Type B pancreatic cell (in vitro differentiated cells): Measurements from ENCODE around the gene COL4A1. TPM values are rescaled to one million over a fixed set of nuclear protein-coding genes. Genes with fewer than 3 reads are reported as not detected.
A peak's percentile ranks its signal among the peaks of the same experiment; 100 is the strongest.

Experiments
- DNase-seq: peaks from one replicate; pipeline ENCODE4 v3.0.0; 2021; ENCODE audit warnings: mixed read lengths; ENCODE audit not compliant: unreplicated experiment; ENCODE audit errors: extremely low spot score
- H3K27ac Mint-ChIP-seq: 2 replicates; pipeline ENCODE4 v1.8.0; 2021; ENCODE audit warnings: mild to moderate bottlenecking, mixed read lengths
- H3K27me3 Mint-ChIP-seq: 2 replicates; pipeline ENCODE4 v1.8.0; 2021; ENCODE audit warnings: mixed read lengths
- H3K36me3 Mint-ChIP-seq: 2 replicates; pipeline ENCODE4 v1.8.0; 2021; ENCODE audit warnings: mixed read lengths
- H3K4me1 Mint-ChIP-seq: one replicate; pipeline ENCODE4 v1.8.0; 2021; ENCODE audit warnings: mixed read lengths; ENCODE audit not compliant: unreplicated experiment
- H3K4me3 Mint-ChIP-seq: 2 replicates; pipeline ENCODE4 v1.8.0; 2021; ENCODE audit warnings: mild to moderate bottlenecking, mixed read lengths
- H3K9me3 Mint-ChIP-seq: 2 replicates; pipeline ENCODE4 v1.8.0; 2021; ENCODE audit warnings: mixed read lengths
- total RNA-seq: library from RNA; stranded (reverse); gene quantifications from 2 replicates; pipeline ENCODE4 v1.2.1, GENCODE V29; 2021; ENCODE audit warnings: low replicate concordance
- TF ChIP-seq, protein P1 (sequence below): fragments of 200-600 bp; sonication (generic); conservative IDR thresholded peaks from 2 replicates; pipeline ENCODE4 v1.5.0; 2021; ENCODE audit warnings: antibody characterized with exemption, mild to moderate bottlenecking

The COL4A1 gene
- total RNA-seq, 1 donor from 2014 or later = 83.6 TPM

DNA sequence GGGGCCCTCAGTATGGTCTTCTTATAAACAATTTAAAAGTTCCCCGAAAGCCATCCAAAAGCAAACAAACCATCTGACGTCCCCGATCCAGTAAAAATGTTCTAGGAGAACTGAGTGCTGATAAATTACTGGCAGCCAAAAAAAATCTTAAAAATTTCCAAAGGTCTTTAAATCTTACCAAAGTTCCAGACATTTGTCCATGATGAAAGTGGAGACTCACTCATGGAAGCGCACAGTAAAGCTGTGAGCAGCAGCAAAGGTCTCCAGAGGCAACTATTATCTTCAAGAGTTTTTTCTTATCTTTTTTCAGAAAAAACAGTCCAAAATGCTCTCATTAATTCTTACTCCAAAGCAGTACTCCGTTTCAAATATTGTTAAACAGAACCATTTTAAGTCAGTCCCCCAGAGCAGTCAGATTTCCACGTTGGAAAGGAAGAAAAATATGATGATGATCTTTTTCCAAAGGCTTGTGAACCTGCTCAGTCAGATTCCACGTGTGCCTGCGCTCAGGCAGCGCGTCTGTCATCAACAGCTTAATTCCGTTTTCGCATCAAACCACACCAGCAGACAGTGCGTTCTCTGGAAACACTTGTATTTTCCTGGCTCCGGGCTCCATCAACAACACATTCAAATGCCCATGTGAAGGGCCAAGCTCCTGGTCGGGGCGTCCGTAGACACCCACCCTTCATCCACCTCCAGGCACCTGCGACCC lies 85.4 kb downstream of the COL4A1 start:
- Mint-ChIP-seq H3K36me3 (no peaks in the 10 kb centered on the region), H3K27me3 (peaks cover 4% of the 10 kb centered on the region), H3K4me1 (peaks cover 25% of the 10 kb centered on the region), H3K9me3 (no peaks in the 10 kb centered on the region), H3K4me3 (no peak overlapping the region), H3K27ac (peak overlapping the region; percentile 71)
- TF ChIP-seq, protein P1, sequence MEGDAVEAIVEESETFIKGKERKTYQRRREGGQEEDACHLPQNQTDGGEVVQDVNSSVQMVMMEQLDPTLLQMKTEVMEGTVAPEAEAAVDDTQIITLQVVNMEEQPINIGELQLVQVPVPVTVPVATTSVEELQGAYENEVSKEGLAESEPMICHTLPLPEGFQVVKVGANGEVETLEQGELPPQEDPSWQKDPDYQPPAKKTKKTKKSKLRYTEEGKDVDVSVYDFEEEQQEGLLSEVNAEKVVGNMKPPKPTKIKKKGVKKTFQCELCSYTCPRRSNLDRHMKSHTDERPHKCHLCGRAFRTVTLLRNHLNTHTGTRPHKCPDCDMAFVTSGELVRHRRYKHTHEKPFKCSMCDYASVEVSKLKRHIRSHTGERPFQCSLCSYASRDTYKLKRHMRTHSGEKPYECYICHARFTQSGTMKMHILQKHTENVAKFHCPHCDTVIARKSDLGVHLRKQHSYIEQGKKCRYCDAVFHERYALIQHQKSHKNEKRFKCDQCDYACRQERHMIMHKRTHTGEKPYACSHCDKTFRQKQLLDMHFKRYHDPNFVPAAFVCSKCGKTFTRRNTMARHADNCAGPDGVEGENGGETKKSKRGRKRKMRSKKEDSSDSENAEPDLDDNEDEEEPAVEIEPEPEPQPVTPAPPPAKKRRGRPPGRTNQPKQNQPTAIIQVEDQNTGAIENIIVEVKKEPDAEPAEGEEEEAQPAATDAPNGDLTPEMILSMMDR = no peak
- DNase-seq = no peak

DNA sequence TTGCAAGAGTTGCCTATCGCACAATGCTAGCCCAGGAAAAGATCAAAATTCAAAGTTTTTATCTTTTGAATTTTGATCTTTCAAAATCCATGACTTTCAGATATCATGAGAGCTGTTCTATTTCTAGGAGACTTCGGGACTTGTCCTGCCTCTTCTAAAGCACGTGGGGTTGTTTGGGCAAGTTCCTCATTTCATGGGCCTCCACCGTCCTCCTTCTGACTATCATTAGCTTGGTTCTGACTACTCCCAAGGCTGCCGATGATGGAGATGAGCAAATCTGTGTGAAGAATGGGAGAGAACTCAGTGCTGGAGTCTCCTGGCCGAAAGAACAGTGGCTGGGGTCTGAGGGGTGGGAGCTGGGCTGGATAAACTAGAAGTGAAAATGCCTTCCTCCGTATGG lies 86.5 kb downstream of the COL4A1 start:
- Mint-ChIP-seq H3K36me3 (no peaks in the 10 kb centered on the region), H3K4me3 (no peak overlapping the region), H3K9me3 (no peaks in the 10 kb centered on the region), H3K27me3 (no peaks in the 10 kb centered on the region), H3K27ac (no peak overlapping the region), H3K4me1 (peaks cover 24% of the 10 kb centered on the region)
- DNase-seq = no peak
- TF ChIP-seq, protein P1 = no peak

DNA sequence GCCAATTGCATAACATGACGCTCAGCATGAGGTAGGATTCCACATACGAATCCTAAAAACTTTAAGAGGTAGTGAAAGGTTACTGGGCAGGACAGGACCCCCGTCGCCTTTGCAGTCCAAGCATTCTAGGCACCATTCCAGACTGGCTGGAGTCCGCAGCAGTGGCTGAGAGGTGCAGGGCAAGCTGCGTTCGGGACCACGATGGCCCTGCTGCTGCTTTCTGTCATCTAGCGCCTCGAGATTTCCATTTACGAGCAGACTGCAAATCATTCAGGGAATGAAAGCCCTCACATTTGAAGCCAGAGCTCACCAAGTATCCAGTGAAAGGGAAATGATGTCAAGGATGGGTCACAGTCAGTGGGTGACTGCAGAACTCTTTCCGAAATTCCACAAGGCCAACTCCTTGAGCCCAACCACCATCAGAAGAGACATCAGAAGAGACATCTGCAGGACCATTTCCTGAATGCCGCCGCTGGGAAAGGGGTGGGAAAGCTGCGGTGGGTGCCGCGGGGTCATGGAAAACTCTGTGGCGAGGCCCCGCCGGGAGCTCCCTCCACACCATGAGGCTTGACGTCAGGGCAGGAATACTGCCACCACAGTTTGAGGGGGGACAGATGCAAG lies 88.3 kb downstream of the COL4A1 start:
- peaks cover 24% of the 10 kb centered on the region for H3K4me1 Mint-ChIP-seq
- H3K36me3 Mint-ChIP-seq = no peaks in the 10 kb centered on the region
- H3K27me3 Mint-ChIP-seq = no peaks in the 10 kb centered on the region
- no peak overlapping the region for H3K27ac Mint-ChIP-seq
- no peak overlapping the region for H3K4me3 Mint-ChIP-seq
- DNase-seq = no peak
- H3K9me3 Mint-ChIP-seq = no peaks in the 10 kb centered on the region
- TF ChIP-seq, protein P1 = no peak

DNA sequence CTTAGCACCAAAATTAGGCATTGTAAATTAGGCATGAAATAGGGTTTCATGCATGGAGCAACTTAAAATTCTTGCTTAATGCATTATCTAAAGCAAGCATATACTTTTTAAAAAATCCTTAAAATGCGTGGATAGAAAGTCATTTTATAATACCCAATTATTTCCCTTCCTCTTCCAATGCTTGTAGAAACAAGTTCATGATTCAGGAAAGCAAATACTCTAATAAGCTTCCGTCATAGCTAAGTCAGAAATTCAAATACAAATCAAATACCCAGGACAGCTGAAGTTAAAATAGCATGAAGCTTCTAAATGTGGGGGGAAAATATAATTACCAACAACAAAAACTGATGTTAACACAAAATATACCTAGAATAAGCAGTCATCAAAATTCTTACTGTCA lies 89.1 kb downstream of the COL4A1 start:
- no peak overlapping the region for H3K4me3 Mint-ChIP-seq
- H3K4me1 Mint-ChIP-seq = peaks cover 24% of the 10 kb centered on the region
- H3K27me3 Mint-ChIP-seq = no peaks in the 10 kb centered on the region
- no peak for DNase-seq
- no peaks in the 10 kb centered on the region for H3K36me3 Mint-ChIP-seq
- H3K9me3 Mint-ChIP-seq = no peaks in the 10 kb centered on the region
- TF ChIP-seq, protein P1 = no peak
- no peak overlapping the region for H3K27ac Mint-ChIP-seq

DNA sequence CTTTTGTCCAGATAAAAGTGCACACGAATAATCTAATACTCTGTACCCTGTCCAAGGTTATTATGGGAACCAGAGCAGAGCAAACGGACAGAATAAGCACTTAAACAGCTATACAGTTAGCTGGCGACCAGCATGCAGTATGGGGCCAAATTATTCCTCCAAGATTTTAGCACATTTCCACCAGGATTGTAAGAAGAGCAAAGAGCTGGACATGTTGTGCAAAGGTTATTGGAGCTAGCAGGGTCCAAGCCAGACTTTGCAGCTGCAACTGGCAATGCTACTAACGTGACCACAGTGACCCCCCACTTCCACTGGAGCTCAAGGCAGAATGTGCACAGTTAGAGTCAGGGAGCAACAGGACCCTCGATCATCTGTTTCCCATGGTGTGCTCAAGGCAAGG lies 89.9 kb downstream of the COL4A1 start:
- Mint-ChIP-seq H3K27ac (no peak overlapping the region), H3K4me1 (peaks cover 24% of the 10 kb centered on the region), H3K36me3 (no peaks in the 10 kb centered on the region)

More for the DNA sequence above, 89.9 kb downstream of the COL4A1 start:
- Mint-ChIP-seq H3K9me3 (no peaks in the 10 kb centered on the region), H3K27me3 (no peaks in the 10 kb centered on the region), H3K4me3 (no peak overlapping the region)
- TF ChIP-seq, protein P1 = no peak
- no peak for DNase-seq
